ENCODE measurements around the gene SLC38A11.

DNA sequence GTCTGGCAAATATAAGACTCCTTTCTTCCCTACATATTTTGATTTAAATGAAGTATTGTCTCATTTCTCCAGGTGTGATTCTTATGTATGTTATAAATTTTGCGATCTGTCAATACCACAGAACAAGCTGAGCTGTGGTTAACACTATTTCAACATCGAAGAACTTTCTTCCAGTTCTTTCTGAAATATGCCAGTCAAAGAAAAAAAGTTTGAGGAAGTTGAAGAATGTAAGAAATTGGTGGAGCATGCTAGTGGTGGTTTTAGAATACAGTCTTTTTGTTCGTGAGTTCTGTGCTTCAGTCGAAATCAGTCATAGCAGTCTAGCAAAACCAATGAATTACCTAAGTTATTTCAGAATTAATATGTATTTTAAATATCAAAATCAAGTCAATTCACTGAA is 105.1 kb downstream of the SLC38A11 start:
- TF ChIP-seq EZH2 (IDR thresholded peaks at IDR 0.05) (no peak), POLR2AphosphoS5 (IDR thresholded peaks at IDR 0.05; ENCODE audit: low read depth, low read length) (no peak), JUND (IDR thresholded peaks at IDR 0.05) (no peak), FOSL1 (IDR thresholded peaks at IDR 0.05; ENCODE audit: low read depth) (no peak)

Measured in HCT116 (cell line).